Fibroblast of lung (primary cell): Measurements from ENCODE around the gene LDHB. TPM values are rescaled to one million over a fixed set of nuclear protein-coding genes. Genes with fewer than 3 reads are reported as not detected.

ENCODE experiments used
- DNase-seq, 2 donors: peaks; one replicate each; pipeline versions ENCODE4 v3.0.0 to v3.0.0-alpha.2; 2010; ENCODE audit warnings: low read depth in 2 of 2
- H2AFZ ChIP-seq: 2 replicates; pipeline ENCODE4 v1.5.1; 2012; ENCODE audit warnings: low read length, control low read depth, inconsistent platforms
- H3K27ac ChIP-seq: 2 replicates; pipeline ENCODE4 v1.5.1; 2011; ENCODE audit warnings: low read length, control low read depth; ENCODE audit not compliant: insufficient read depth
- H3K27me3 ChIP-seq: 2 replicates; pipeline ENCODE4 v1.5.1; 2011; ENCODE audit warnings: mild to moderate bottlenecking, low read length; ENCODE audit not compliant: control insufficient read depth, insufficient read depth
- H3K36me3 ChIP-seq: 2 replicates; pipeline ENCODE4 v1.5.1; 2011; ENCODE audit warnings: low read length; ENCODE audit not compliant: control insufficient read depth, insufficient read depth
- H3K4me1 ChIP-seq: 2 replicates; pipeline ENCODE4 v1.5.1; 2011; ENCODE audit warnings: low read length; ENCODE audit not compliant: control insufficient read depth, insufficient read depth; ENCODE audit errors: extremely low read depth
- H3K4me2 ChIP-seq: 2 replicates; pipeline ENCODE4 v1.5.1; 2011; ENCODE audit warnings: low read length, control low read depth; ENCODE audit not compliant: insufficient read depth; ENCODE audit errors: extremely low read depth
- H3K4me3 ChIP-seq, 4 experiments: fragments of 200-600 bp in 1 of 4; sonication (generic) in 1 of 4; replicated peaks in 1 of 4; 2 replicates each; pipeline ENCODE4 v1.5.1; 2011 to 2016; ENCODE audit warnings: low read length in 4 of 4, low read depth in 3 of 4, mild to moderate bottlenecking in 3 of 4, control low read depth in 2 of 4, inconsistent platforms in 1 of 4, mixed read lengths in 1 of 4; ENCODE audit not compliant: insufficient read depth in 1 of 4; ENCODE audit errors: control extremely low read depth in 1 of 4
- H3K79me2 ChIP-seq: 2 replicates; pipeline ENCODE4 v1.5.1; 2012; ENCODE audit warnings: mild to moderate bottlenecking, low read length, inconsistent platforms; ENCODE audit not compliant: control insufficient read depth, insufficient read depth
- H3K9ac ChIP-seq: 2 replicates; pipeline ENCODE4 v1.5.1; 2011; ENCODE audit warnings: mild to moderate bottlenecking, low read length, control low read depth; ENCODE audit not compliant: insufficient read depth
- H3K9me3 ChIP-seq: 2 replicates; pipeline ENCODE4 v1.5.1; 2012; ENCODE audit warnings: low read depth, low read length; ENCODE audit not compliant: control insufficient read depth, insufficient read depth
- H4K20me1 ChIP-seq: 2 replicates; pipeline ENCODE4 v1.5.1; 2011; ENCODE audit warnings: low read length; ENCODE audit not compliant: control insufficient read depth, insufficient read depth; ENCODE audit errors: extremely low read depth
- EZH2 ChIP-seq: IDR thresholded peaks from 2 replicates; pipeline ENCODE4 v1.5.1; 2012; ENCODE audit warnings: low read length, control low read depth, mild to moderate bottlenecking; ENCODE audit errors: missing control alignments
- polyA minus RNA-seq: library from RNA; depleted of rRNA, polyadenylated mRNA; stranded (reverse); fragments of >200 nt; gene quantifications from 2 replicates; pipeline ENCODE4 v1.2.3, GENCODE V29; 2011; ENCODE audit warnings: low replicate concordance
- polyA plus RNA-seq, 2 donors: library from polyadenylated mRNA; depleted of rRNA in 1 of 2; stranded (reverse) in 1 of 2; unstranded in 1 of 2; fragments of >200 nt; gene quantifications; 2 replicates each; pipeline ENCODE4 v1.2.1, GENCODE V29; 2011 to 2012; ENCODE audit warnings: missing spikeins in 1 of 2
- total RNA-seq: library from RNA; depleted of rRNA; stranded (reverse); fragments of >200 nt; gene quantifications from 2 replicates; pipeline ENCODE4 v1.2.1, GENCODE V29; 2014
- TF ChIP-seq, protein P1 (sequence below), 2 donors: IDR thresholded peaks in 1 of 2; conservative IDR thresholded peaks in 1 of 2; 1 replicate in 1 of 2; 2 replicates in 1 of 2; pipeline ENCODE4 v1.5.1; 2011 to 2012; ENCODE audit warnings: low read length in 2 of 2, control low read depth in 1 of 2, inconsistent platforms in 1 of 2, low read depth in 1 of 2, mild to moderate bottlenecking in 1 of 2

Gene LDHB
- total RNA-seq (628 and 699 TPM in 2 replicates), polyA plus RNA-seq (905 and 941 TPM in 2 replicates), polyA minus RNA-seq (85.1 and 135 TPM in 2 replicates)
- polyA plus RNA-seq (2012) = 661 and 705 TPM in 2 replicates

DNA sequence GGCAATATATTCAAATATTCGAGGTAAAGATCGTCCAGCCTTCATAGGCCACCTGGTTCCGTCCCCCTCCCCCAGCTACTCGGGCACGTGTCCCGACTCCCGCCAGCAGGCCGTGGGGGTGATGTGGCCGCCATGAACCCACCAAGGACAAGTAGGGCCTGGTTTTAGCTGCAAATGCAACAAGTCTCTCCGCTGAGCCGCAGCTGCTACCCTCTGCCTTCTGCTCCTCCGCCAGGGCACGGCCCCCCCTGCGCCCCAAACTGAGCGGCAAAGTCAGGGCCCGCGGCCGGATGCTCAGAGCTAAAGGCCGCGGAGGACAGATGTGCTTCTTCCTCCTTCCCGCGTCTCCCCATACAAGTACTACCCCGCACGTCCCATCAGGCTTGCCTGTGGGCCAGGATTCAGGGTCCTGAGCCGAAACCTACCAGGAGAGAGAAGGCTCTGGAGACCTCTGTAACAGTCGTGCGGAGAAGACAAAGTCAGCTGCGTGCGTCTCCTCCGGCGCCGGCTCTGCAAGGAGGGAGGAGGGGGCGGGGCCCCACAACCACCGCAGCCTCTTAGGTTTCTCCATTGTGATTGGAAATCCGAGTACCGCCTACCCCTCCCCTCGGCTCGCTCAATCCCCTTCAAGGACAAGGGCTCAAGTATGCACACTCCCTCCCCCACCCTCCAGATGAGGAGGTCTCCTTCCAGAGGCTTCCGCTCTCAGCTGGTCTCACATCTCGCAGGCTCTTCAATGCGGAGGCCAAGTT, at the start of gene LDHB:
LDHB (minus strand) TSS at position 517 of the 752 bp plus-strand sequence. CDS start 3,171 bp downstream, outside the sequence.
- H3K9ac ChIP-seq = peak within 1 kb of the TSS; percentile 83
- peak; percentile 97 to 98 for DNase-seq
- H3K4me1 ChIP-seq = peaks cover 10% of the 10 kb centered on the region
- H3K4me3 ChIP-seq = peak within 1 kb of the TSS; percentile 73 to 96 (median 89)
- no peak for TF ChIP-seq EZH2
- TF ChIP-seq, protein P1, sequence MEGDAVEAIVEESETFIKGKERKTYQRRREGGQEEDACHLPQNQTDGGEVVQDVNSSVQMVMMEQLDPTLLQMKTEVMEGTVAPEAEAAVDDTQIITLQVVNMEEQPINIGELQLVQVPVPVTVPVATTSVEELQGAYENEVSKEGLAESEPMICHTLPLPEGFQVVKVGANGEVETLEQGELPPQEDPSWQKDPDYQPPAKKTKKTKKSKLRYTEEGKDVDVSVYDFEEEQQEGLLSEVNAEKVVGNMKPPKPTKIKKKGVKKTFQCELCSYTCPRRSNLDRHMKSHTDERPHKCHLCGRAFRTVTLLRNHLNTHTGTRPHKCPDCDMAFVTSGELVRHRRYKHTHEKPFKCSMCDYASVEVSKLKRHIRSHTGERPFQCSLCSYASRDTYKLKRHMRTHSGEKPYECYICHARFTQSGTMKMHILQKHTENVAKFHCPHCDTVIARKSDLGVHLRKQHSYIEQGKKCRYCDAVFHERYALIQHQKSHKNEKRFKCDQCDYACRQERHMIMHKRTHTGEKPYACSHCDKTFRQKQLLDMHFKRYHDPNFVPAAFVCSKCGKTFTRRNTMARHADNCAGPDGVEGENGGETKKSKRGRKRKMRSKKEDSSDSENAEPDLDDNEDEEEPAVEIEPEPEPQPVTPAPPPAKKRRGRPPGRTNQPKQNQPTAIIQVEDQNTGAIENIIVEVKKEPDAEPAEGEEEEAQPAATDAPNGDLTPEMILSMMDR (conservative IDR thresholded peaks at IDR 0.05 in 1 of 2, IDR thresholded peaks at IDR 0.05 in 1 of 2; ENCODE audit: low read depth in 1 of 2, low read length in 2 of 2) = no peak
- H3K36me3 ChIP-seq = peaks cover 5% of the 10 kb centered on the region
- H3K27me3 ChIP-seq = no peaks in the 10 kb centered on the region
- peak within 1 kb of the TSS; percentile 79 for H2AFZ ChIP-seq
- H3K4me2 ChIP-seq = peak within 1 kb of the TSS; percentile 94
- no peaks in the 10 kb centered on the region for H3K9me3 ChIP-seq
- H4K20me1 ChIP-seq = no peaks in the 10 kb centered on the region
- H3K27ac ChIP-seq = peak within 1 kb of the TSS; percentile 91
- H3K79me2 ChIP-seq = peaks cover 47% of the 10 kb centered on the region

DNA sequence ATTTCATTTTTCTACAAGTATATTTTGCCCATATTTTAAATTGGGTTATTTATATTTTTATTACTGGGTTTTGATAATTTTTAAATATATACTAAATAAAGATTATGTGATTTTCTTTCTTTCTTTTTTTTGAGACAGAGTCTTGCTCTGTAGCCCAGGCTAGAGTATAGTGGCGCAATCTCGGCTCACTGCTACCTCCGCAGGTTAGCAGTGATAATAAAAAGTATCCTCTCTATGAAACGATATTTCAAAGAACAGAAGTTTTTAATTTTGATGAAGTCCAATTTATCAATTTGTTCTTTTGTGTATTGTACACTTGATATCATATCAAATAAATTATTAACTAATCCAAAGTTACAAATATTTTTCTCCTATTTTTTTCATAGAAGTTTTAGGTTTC, 47.2 kb upstream of the LDHB start:
- Histone ChIP-seq H3K27me3 (no peaks in the 10 kb centered on the region), H3K9me3 (no peaks in the 10 kb centered on the region), H2AFZ (no peak overlapping the region), H3K79me2 (no peaks in the 10 kb centered on the region), H3K4me2 (no peak overlapping the region), H3K36me3 (no peaks in the 10 kb centered on the region), H3K4me1 (no peaks in the 10 kb centered on the region), H4K20me1 (no peaks in the 10 kb centered on the region), H3K27ac (no peak overlapping the region), H3K4me3 (no peak overlapping the region), H3K9ac (no peak overlapping the region)
- no peak for DNase-seq
- TF ChIP-seq EZH2 = no peak

DNA sequence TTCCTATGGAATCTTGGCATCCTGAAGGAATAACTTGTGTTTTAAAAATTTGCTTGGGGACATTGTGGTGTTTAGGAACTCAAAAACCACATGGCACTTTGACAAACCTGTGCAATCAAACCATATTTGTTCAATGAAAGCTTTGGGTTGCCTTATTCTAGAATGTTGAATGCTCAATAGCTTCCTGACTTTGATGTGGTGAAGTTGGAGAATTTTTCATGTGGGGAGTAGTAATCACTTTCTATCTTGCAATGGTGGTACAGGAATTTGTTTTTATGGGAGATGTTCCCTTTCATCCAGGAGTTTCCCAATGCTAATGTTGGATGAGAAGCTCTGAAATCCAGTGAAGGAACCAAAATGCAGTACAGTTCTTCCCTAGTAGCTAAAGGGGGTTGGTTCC, 42.2 kb upstream of the LDHB start:
- H3K27me3 ChIP-seq = no peaks in the 10 kb centered on the region
- no peaks in the 10 kb centered on the region for H3K9me3 ChIP-seq
- no peaks in the 10 kb centered on the region for H3K4me1 ChIP-seq
- H2AFZ ChIP-seq = no peak overlapping the region
- H3K27ac ChIP-seq = no peak overlapping the region
- H3K4me2 ChIP-seq = no peak overlapping the region
- H3K9ac ChIP-seq = no peak overlapping the region
- no peak for TF ChIP-seq EZH2
- TF ChIP-seq, protein P1 (conservative IDR thresholded peaks at IDR 0.05 in 1 of 2, IDR thresholded peaks at IDR 0.05 in 1 of 2; ENCODE audit: low read depth in 1 of 2, low read length in 2 of 2) = no peak
- H4K20me1 ChIP-seq = no peaks in the 10 kb centered on the region
- no peak overlapping the region for H3K4me3 ChIP-seq
- DNase-seq = no peak
- no peaks in the 10 kb centered on the region for H3K36me3 ChIP-seq
- no peaks in the 10 kb centered on the region for H3K79me2 ChIP-seq
